ENCODE results near the gene APP.

Gene APP

DNA sequence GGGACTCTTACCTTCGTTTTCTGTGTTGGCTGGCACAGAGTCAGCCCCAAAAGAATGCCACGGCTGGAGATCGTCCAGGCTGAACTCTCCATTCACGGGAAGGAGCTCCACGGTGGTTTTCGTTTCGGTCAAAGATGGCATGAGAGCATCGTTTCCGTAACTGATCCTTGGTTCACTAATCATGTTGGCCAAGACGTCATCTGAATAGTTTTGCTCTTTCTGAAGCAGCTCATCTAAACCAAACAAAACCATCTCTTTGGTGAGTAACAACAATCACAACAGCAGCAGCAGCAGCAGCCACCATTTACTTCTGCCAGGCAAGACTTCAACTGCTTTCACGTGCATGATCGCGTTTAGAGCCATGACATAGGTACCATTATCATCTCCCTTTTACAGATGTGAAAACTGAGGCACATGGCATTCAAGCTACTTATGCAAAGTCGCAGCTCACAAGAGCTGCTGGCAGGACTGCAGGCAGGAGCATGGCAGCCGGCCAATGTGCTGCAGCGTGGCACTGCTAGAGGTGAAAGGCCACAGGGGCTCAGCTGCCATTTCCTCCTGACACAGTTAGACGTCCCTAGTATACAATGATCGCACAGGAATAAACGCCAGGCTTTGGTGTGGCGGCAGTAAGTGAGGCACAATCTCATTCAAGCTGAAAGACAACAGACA lies 258.7 kb downstream of the APP start:
- no peak for DNase-seq (ENCODE audit: insufficient read length, low spot score)
- FAIRE-seq = no peak
- TF ChIP-seq, protein P1, sequence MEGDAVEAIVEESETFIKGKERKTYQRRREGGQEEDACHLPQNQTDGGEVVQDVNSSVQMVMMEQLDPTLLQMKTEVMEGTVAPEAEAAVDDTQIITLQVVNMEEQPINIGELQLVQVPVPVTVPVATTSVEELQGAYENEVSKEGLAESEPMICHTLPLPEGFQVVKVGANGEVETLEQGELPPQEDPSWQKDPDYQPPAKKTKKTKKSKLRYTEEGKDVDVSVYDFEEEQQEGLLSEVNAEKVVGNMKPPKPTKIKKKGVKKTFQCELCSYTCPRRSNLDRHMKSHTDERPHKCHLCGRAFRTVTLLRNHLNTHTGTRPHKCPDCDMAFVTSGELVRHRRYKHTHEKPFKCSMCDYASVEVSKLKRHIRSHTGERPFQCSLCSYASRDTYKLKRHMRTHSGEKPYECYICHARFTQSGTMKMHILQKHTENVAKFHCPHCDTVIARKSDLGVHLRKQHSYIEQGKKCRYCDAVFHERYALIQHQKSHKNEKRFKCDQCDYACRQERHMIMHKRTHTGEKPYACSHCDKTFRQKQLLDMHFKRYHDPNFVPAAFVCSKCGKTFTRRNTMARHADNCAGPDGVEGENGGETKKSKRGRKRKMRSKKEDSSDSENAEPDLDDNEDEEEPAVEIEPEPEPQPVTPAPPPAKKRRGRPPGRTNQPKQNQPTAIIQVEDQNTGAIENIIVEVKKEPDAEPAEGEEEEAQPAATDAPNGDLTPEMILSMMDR (IDR thresholded peaks at IDR 0.05; ENCODE audit: insufficient read depth, missing control alignments) = no peak

DNA sequence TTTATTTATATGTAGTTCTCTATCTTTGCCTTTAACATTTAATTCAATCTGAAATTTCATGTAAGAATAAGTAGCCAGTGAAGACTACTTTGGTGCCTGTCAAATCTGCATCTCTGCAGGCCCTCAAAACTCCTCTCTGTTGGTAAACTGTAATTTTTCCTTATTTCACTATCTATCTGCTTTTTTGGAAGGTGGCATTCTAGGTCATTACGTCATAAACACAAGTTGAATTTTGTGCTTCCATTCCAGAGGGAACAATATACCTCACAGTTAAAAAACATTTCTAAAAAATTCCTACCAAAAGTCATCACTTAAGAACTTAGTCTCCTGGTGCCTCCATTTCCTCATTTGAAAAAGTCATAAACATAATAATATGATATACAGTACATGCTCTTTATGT lies 259.8 kb downstream of the APP start:
- FAIRE-seq (no peak), DNase-seq (ENCODE audit: insufficient read length, low spot score) (no peak)
- TF ChIP-seq, protein P1 (IDR thresholded peaks at IDR 0.05; ENCODE audit: insufficient read depth, missing control alignments) = no peak

DNA sequence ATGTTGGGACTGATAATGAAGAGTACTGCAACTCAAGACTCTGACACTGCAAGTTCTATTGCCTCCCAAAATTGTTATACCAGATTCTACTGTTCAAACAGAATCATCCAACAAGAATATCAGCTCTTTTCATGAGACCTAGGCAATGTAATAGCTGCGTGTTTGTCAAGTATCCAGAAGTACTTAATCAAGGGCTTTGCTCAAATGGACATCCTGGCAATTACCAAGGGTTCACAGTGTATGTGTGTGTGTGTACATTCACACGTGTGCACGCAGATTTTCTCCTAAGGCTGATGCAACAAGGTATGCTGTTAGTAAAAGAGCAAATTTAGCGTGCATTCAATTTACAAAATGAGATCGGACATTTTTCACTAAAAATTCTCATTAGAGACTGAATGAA lies 261.2 kb downstream of the APP start:
- DNase-seq (ENCODE audit: insufficient read length, low spot score) (no peak), FAIRE-seq (no peak)
- TF ChIP-seq, protein P1 (IDR thresholded peaks at IDR 0.05; ENCODE audit: insufficient read depth, missing control alignments) = no peak

DNA sequence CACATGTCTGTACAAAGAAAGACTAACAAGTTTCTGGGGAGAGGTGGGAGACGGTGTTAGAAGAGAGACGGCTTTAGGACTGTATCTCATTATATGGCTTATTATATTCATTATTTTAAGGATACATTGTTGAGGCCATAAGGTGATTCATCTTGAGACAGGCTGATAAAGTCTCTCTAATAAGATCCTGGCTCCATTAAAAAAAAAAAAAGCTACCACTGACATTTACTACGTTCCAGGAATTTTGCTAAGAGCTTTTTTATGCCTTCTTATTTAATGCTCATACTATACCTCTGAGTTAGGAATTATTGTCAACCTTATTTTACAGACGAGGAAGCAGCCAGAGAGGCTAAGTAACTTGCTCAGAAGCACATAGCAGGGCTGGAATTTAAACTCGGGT lies 262.1 kb downstream of the APP start:
- FAIRE-seq (no peak), DNase-seq (ENCODE audit: insufficient read length, low spot score) (no peak)
- TF ChIP-seq, protein P1 (IDR thresholded peaks at IDR 0.05; ENCODE audit: insufficient read depth, missing control alignments) = no peak

DNA sequence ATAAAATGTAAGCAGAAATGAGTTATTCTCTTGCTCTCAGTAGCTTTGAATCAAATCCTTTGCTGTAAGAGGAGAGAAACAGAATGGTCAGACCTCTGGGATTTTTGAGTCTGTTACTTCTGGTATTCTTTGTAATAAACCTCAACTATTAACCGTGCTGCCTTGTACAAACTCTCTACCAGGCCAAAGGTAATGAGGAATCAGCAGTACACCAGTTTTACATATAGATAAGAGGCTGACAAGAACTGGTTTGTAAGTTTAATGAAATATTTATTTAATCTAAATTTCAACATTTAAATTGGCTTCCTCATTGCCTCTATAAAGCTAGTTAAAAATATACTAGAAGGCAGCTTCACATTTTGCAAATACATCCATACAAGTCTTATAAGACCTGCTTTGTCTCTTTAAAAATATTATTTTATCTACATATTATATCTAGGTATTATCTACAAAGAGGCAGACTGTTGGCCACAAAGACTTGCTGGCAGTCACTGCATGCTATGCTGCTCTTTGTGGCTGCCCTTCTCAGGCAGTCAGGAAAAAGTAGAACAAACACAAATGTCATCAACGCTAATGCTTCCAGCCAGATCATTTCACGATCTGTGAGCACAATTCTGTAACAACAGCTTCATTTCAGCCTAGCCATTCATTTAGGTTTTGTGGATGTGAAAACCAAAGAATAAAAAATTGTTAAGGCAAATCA lies 262.8 kb downstream of the APP start:
- no peak for DNase-seq (ENCODE audit: insufficient read length, low spot score)
- TF ChIP-seq, protein P1 (IDR thresholded peaks at IDR 0.05; ENCODE audit: insufficient read depth, missing control alignments) = no peak
- FAIRE-seq = no peak

DNA sequence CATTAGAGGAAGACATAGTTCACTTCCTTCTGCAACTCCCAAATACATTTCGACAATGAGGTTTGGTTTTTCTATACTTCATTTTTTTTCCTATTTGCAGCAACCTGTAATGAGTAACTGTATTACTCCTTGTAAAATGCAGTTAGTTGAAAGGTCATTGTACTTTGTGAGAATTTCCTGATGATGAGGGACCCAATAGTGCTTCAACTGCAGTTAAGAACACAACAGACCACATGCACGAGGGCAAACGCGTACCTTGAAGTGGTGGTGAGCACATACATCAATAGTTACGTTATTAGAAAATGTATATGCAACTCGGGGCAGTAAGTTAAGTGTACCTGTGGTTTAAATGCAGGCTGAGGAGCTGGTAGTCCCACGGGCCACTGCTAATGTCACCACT lies 264.0 kb downstream of the APP start:
- no peak for FAIRE-seq

More for the DNA sequence above, 264.0 kb downstream of the APP start:
- TF ChIP-seq, protein P1 (IDR thresholded peaks at IDR 0.05; ENCODE audit: insufficient read depth, missing control alignments) = no peak
- DNase-seq (ENCODE audit: insufficient read length, low spot score) = no peak

All from D721Med (cell line).